AG08395 (cell line): ENCODE results near the gene DTNBP1.

Source experiments
- DNase-seq: peaks from one replicate; pipeline ENCODE4 v3.0.0; 2012; ENCODE audit warnings: mixed read lengths, low spot score

Gene DTNBP1

GRCh38 chr6:15500901-15501825 lies 161.7 kb downstream of the DTNBP1 start:
- no peak for DNase-seq

- no peak for DNase-seq
These were observed 162.6 kb downstream of the DTNBP1 start for GRCh38 chr6:15500078-15500740.

GRCh38 chr6:15499591-15499990 lies 163.2 kb downstream of the DTNBP1 start:
- DNase-seq, result no peak

GRCh38 chr6:15499125-15499524 lies 163.7 kb downstream of the DTNBP1 start:
- DNase-seq, result no peak

GRCh38 chr6:15498640-15499039 lies 164.2 kb downstream of the DTNBP1 start:
- DNase-seq, result no peak

GRCh38 chr6:15496345-15497131 lies 166.3 kb downstream of the DTNBP1 start:
- no peak for DNase-seq

GRCh38 chr6:15495375-15495901 lies 167.4 kb downstream of the DTNBP1 start:
- DNase-seq, result peak; percentile 28

- no peak for DNase-seq
These were observed 169.2 kb downstream of the DTNBP1 start for GRCh38 chr6:15493437-15494168.

GRCh38 chr6:15491986-15492269 lies 170.9 kb downstream of the DTNBP1 start:
- DNase-seq, result no peak

GRCh38 chr6:15491255-15491985 lies 171.4 kb downstream of the DTNBP1 start:
- peak; percentile 73 for DNase-seq

- no peak for DNase-seq
These were observed 172.4 kb downstream of the DTNBP1 start for GRCh38 chr6:15490242-15491100.

GRCh38 chr6:15489261-15489962 lies 173.4 kb downstream of the DTNBP1 start:
- DNase-seq, result no peak

- no peak for DNase-seq
These were observed 175.6 kb downstream of the DTNBP1 start for GRCh38 chr6:15487262-15487661.

GRCh38 chr6:15485936-15486335 lies 176.9 kb downstream of the DTNBP1 start:
- DNase-seq, result no peak

- DNase-seq, result no peak
These were observed 178.0 kb downstream of the DTNBP1 start for GRCh38 chr6:15484821-15485220.

- DNase-seq, result no peak
These were observed 178.7 kb downstream of the DTNBP1 start for GRCh38 chr6:15484140-15484539.

GRCh38 chr6:15483060-15483459 lies 179.8 kb downstream of the DTNBP1 start:
- no peak for DNase-seq

- DNase-seq, result no peak
These were observed 181.2 kb downstream of the DTNBP1 start for GRCh38 chr6:15481390-15482291.
